HG03457 (cell line): ENCODE results near the gene SHH.

Experiments used
- ATAC-seq: cut with Tn5 transposase; IDR thresholded peaks from one replicate; pipeline ENCODE4 v1.9.1; 2021; ENCODE audit warnings: moderate number of reproducible peaks; ENCODE audit not compliant: unreplicated experiment

The SHH gene

GRCh38 chr7:155794196-155794595 lies 18.1 kb downstream of the SHH start:
- ATAC-seq: no peak

GRCh38 chr7:155793720-155794119 lies 18.5 kb downstream of the SHH start:
- no peak for ATAC-seq

GRCh38 chr7:155792999-155793560 lies 19.2 kb downstream of the SHH start:
- no peak for ATAC-seq

GRCh38 chr7:155792315-155792960 lies 19.8 kb downstream of the SHH start:
- no peak for ATAC-seq

- no peak for ATAC-seq
These were observed 20.4 kb downstream of the SHH start for GRCh38 chr7:155791836-155792235.

GRCh38 chr7:155791214-155791737 lies 21.0 kb downstream of the SHH start:
- ATAC-seq: no peak

- ATAC-seq: no peak
These were observed 21.6 kb downstream of the SHH start for GRCh38 chr7:155790666-155791065.

GRCh38 chr7:155789001-155789725 lies 23.1 kb downstream of the SHH start:
- ATAC-seq: no peak

- no peak for ATAC-seq
These were observed 23.7 kb downstream of the SHH start for GRCh38 chr7:155788616-155789000.

GRCh38 chr7:155787171-155787851 lies 25.0 kb downstream of the SHH start:
- no peak for ATAC-seq

GRCh38 chr7:155786491-155786890 lies 25.8 kb downstream of the SHH start:
- ATAC-seq: no peak

GRCh38 chr7:155785536-155785935 lies 26.7 kb downstream of the SHH start:
- no peak for ATAC-seq

GRCh38 chr7:155782466-155782865 lies 29.8 kb downstream of the SHH start:
- no peak for ATAC-seq

- no peak for ATAC-seq
These were observed 30.8 kb downstream of the SHH start for GRCh38 chr7:155781433-155781832.

- ATAC-seq: no peak
These were observed 31.4 kb downstream of the SHH start for GRCh38 chr7:155780884-155781283.

- no peak for ATAC-seq
These were observed 33.9 kb downstream of the SHH start for GRCh38 chr7:155778349-155778748.

- ATAC-seq: no peak
These were observed 35.7 kb downstream of the SHH start for GRCh38 chr7:155776606-155777005.

- no peak for ATAC-seq
These were observed 36.6 kb downstream of the SHH start for GRCh38 chr7:155775691-155776090.

GRCh38 chr7:155774947-155775346 lies 37.3 kb downstream of the SHH start:
- ATAC-seq: no peak

- no peak for ATAC-seq
These were observed 38.7 kb downstream of the SHH start for GRCh38 chr7:155773531-155773930.

- ATAC-seq: no peak
These were observed 42.0 kb downstream of the SHH start for GRCh38 chr7:155770241-155770640.

GRCh38 chr7:155769701-155770100 lies 42.6 kb downstream of the SHH start:
- ATAC-seq: no peak
